Stomach (tissue), 9 donors: ENCODE data around the gene TXLNB. TPM values are rescaled to one million over a fixed set of nuclear protein-coding genes. Genes with fewer than 3 reads are reported as not detected.
A peak's percentile ranks its signal among the peaks of the same experiment; 100 is the strongest.
"Not testable (repeated sequence)": the region's sequence is repeated elsewhere in the genome, so short reads cannot be mapped to it uniquely, and the experiment has no call there.

ENCODE experiments used
- DNase-seq, 2 donors: peaks; one replicate each; pipeline versions ENCODE4 v3.0.0 to v3.0.0-alpha.2; 2013 to 2019
- H3K27ac ChIP-seq, 5 donors: fragments of 200-600 bp in 4 of 5; sonication (generic) in 4 of 5; one replicate each; pipeline ENCODE4 v1.5.1; 2013 to 2019; ENCODE audit warnings: mild to moderate bottlenecking in 1 of 5, moderate library complexity in 1 of 5
- H3K27me3 ChIP-seq, 3 donors: fragments of 200-600 bp; sonication (generic); one replicate each; pipeline ENCODE4 v1.5.1; 2017 to 2019; ENCODE audit warnings: mixed run types in 1 of 3
- H3K36me3 ChIP-seq, 4 donors: fragments of 200-600 bp; sonication (generic); 1 replicate in 3 of 4; 2 replicates in 1 of 4; pipeline ENCODE4 v1.5.1; 2016 to 2019
- H3K4me1 ChIP-seq, 4 donors: fragments of 200-600 bp; sonication (generic); one replicate each; pipeline ENCODE4 v1.5.1; 2016 to 2019
- H3K4me3 ChIP-seq, 4 donors: fragments of 200-600 bp; sonication (generic) in 3 of 4; one replicate each; pipeline ENCODE4 v1.5.1; 2016 to 2019; ENCODE audit warnings: mild to moderate bottlenecking in 1 of 4
- H3K9me3 ChIP-seq, 4 donors: fragments of 200-600 bp; sonication (generic); one replicate each; pipeline ENCODE4 v1.5.1; 2016 to 2019
- CTCF ChIP-seq, 7 experiments: fragments of 450-650 bp in 4 of 7; fragments of 200-600 bp in 3 of 7; sonication (generic) in 3 of 7; IDR thresholded peaks; one replicate each; pipeline ENCODE4 v1.5.1; 2016 to 2019; ENCODE audit warnings: antibody characterized with exemption in 7 of 7, control low read depth in 2 of 7, mild to moderate bottlenecking in 1 of 7
- EP300 ChIP-seq: sonication (generic); formaldehyde crosslinking; IDR thresholded peaks from one replicate; pipeline ENCODE4 v1.6.1; 2017; ENCODE audit warnings: antibody characterized with exemption
- POLR2A ChIP-seq, 4 donors: fragments of 450-650 bp; IDR thresholded peaks; one replicate each; pipeline ENCODE4 v1.6.1; 2016; ENCODE audit warnings: antibody characterized with exemption in 4 of 4, control low read depth in 2 of 4, mild to moderate bottlenecking in 1 of 4, moderate library complexity in 1 of 4
- POLR2AphosphoS5 ChIP-seq, 3 donors: sonication (generic); formaldehyde crosslinking; IDR thresholded peaks; one replicate each; pipeline ENCODE4 v1.6.1; 2016; ENCODE audit warnings: antibody characterized with exemption in 3 of 3
- WGBS, 5 donors: extraction: QIAGEN DNeasy Blood & Tissue Kit in 3 of 5; methylation state at CpG; one replicate each; pipeline versions ENCODE4 v1.1.5 to v1.1.7; 2013 to 2018; 5-methylcytosine and 5-hydroxymethylcytosine counted together
- intact Hi-C: fragments of 100-400 bp; cut with DNase I; formaldehyde crosslinking; loops from one replicate; pipeline ENCODE4 v1.15.1; 2023; ENCODE audit warnings: low total_unique reads
- polyA plus RNA-seq, 3 donors: library from polyadenylated mRNA; stranded (reverse); fragments of 200-250 nt; gene quantifications; one replicate each; pipeline ENCODE4 v1.2.3, GENCODE V29; 2013
- total RNA-seq, 5 donors: library from RNA; depleted of rRNA; stranded (reverse); fragments of >200 nt; gene quantifications; one replicate each; pipeline versions ENCODE4 v1.1.0 to v1.2.3, GENCODE V29; 2014 to 2016
- donor health status: healthy with polysubstance abuse.
- donor health status: Bipolar disorder and iron deficiency.
- donor health status: healthy.

TXLNB gene
- total and polyA plus RNA-seq, 8 donors: 0.15 to 1.5 (median 0.61) TPM; not detected in 3

GRCh38 chr6:139231206-139231605 lies 60.6 kb downstream of the TXLNB start:
- TF ChIP-seq EP300 (no peak), POLR2AphosphoS5 (IDR thresholded peaks at IDR 0.05) (no peak), CTCF (IDR thresholded peaks at IDR 0.05) (no peak), POLR2A (IDR thresholded peaks at IDR 0.05) (no peak)
- 28 to 64% (median 45%) methylated on average over 2 of the region's 2 CpGs for WGBS, 5 donors
- peaks cover 0 to 10% (median 3%) of the 10 kb centered on the region in 4 donors for H3K9me3 ChIP-seq
- H3K36me3 ChIP-seq: no peaks in the 10 kb centered on the region
- intact Hi-C loops: loop anchor here (5.0 kb wide), 1 partner anchor 126 kb away; no protein-coding TSS in a partner anchor
- H3K4me3 ChIP-seq: no peak overlapping the region
- no peak for DNase-seq
- no peak overlapping the region for H3K27ac ChIP-seq
- H3K27me3 ChIP-seq: no peaks in the 10 kb centered on the region
- H3K4me1 ChIP-seq: peaks cover 0 to 13% (median 7%) of the 10 kb centered on the region in 4 donors

- intact Hi-C loops: loop anchor here (5.0 kb wide), 1 partner anchor 127 kb away; no protein-coding TSS in a partner anchor
- Histone ChIP-seq H3K27ac (no peak overlapping the region), H3K4me3 (no peak overlapping the region), H3K27me3 (no peaks in the 10 kb centered on the region), H3K9me3 (peaks cover 0 to 10% (median 3%) of the 10 kb centered on the region in 4 donors), H3K4me1 (peaks cover 0 to 13% (median 7%) of the 10 kb centered on the region in 4 donors), H3K36me3 (no peaks in the 10 kb centered on the region)
- TF ChIP-seq POLR2AphosphoS5 (IDR thresholded peaks at IDR 0.05) (no peak), POLR2A (IDR thresholded peaks at IDR 0.05) (no peak), CTCF (IDR thresholded peaks at IDR 0.05) (no peak), EP300 (no peak)
- WGBS, 5 donors: 44 to 69% (median 55%) methylated on average over 3 of the region's 3 CpGs
- DNase-seq: peak in 1 of 2 donors; percentile 63
These were observed 61.4 kb downstream of the TXLNB start for GRCh38 chr6:139230391-139230840.

DNA sequence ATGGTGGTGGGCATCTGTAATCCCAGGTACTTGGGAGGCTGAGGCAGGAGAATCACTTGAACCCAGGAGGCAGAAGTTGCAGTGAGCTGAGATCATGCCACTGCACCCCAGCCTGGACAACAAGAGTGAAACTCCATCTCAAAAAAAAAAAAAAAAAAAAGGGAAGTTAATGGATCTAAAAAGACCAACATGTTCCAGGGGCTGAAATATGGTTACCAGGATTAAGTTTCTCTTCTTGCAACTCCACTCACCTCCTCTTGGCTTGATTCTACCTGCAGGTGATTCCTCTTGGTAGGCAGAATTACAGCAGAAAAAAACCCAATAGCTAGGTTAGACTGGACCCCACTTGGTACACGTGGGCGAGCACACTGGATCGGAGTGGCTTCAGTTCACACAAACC lies 63.4 kb downstream of the TXLNB start:
- H3K36me3 ChIP-seq, H3K27me3 ChIP-seq, DNase-seq, H3K4me3 ChIP-seq, H3K27ac ChIP-seq, intact Hi-C loops, H3K9me3 ChIP-seq: not testable (repeated sequence)
- WGBS, 5 donors: 95 to 98% (median 97%) methylated on average over 3 of the region's 3 CpGs
- peaks cover 0 to 13% (median 7%) of the 10 kb centered on the region in 4 donors for H3K4me1 ChIP-seq

DNA sequence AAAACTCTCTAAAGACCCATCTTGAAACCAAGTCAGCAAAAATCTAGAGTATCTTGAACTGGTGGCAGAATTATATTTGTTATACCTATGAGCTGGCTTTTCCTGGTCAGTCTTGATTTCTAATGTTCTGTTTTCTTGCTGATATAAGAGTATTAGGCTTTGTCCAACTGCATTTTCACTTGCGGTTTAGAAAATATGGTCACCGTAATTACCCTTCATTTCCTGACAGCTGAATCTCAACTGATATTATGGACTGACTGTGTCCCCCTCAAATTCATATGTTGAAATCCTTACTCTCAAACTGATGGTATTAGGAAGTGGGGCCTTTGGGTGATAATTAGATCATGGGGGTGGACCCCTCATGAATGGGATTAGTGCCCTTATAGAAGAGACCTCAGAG lies 72.1 kb downstream of the TXLNB start:
- intact Hi-C loops: no loop called here
- TF ChIP-seq EP300 (no peak), POLR2A (IDR thresholded peaks at IDR 0.05) (no peak), POLR2AphosphoS5 (IDR thresholded peaks at IDR 0.05) (no peak), CTCF (IDR thresholded peaks at IDR 0.05) (no peak)
- 89 to 95% (median 93%) methylated on average over 2 of the region's 2 CpGs for WGBS, 5 donors

GRCh38 chr6:139219271-139219729 lies 72.5 kb downstream of the TXLNB start:
- peak; percentile 91 to 95 for DNase-seq
- Histone ChIP-seq H3K4me3 (no peak overlapping the region), H3K27ac (peak overlapping the region; percentile 26 to 74 (median 60)), H3K9me3 (no peaks in the 10 kb centered on the region), H3K36me3 (no peaks in the 10 kb centered on the region), H3K4me1 (peaks cover 8 to 11% (median 9%) of the 10 kb centered on the region in 4 donors), H3K27me3 (no peaks in the 10 kb centered on the region)
- TF ChIP-seq POLR2AphosphoS5 (IDR thresholded peaks at IDR 0.05): peak; percentile 35 to 76 (median 58)
- TF ChIP-seq EP300: no peak
- peak in 5 of 7 experiments; percentile 46 to 88 (median 79) for TF ChIP-seq CTCF (IDR thresholded peaks at IDR 0.05)
- TF ChIP-seq POLR2A (IDR thresholded peaks at IDR 0.05): no peak
- 4 to 12% (median 7%) methylated on average over 4 to 7 of the region's 7 CpGs for WGBS, 5 donors
- intact Hi-C loops: no loop called here

More for the DNA sequence above, 72.1 kb downstream of the TXLNB start:
- peak overlapping the region in 4 of 5 donors; percentile 54 to 74 (median 63) for H3K27ac ChIP-seq
- no peaks in the 10 kb centered on the region for H3K9me3 ChIP-seq
- DNase-seq: no peak
- H3K4me3 ChIP-seq: no peak overlapping the region
- H3K4me1 ChIP-seq: peaks cover 8 to 11% (median 9%) of the 10 kb centered on the region in 4 donors
- H3K27me3 ChIP-seq: no peaks in the 10 kb centered on the region
- no peaks in the 10 kb centered on the region for H3K36me3 ChIP-seq

GRCh38 chr6:139212460-139212859 lies 79.3 kb downstream of the TXLNB start:
- DNase-seq, H3K36me3 ChIP-seq, H3K27ac ChIP-seq, intact Hi-C loops, H3K27me3 ChIP-seq, H3K4me1 ChIP-seq, H3K4me3 ChIP-seq: not testable (repeated sequence)
- peaks cover 0 to 16% (median 10%) of the 10 kb centered on the region in 4 donors for H3K9me3 ChIP-seq
- WGBS, 5 donors: 100% methylated on average over 1 to 2 of the region's 2 CpGs; no CpG with 5 or more reads in 3 of the 5 donors

DNA sequence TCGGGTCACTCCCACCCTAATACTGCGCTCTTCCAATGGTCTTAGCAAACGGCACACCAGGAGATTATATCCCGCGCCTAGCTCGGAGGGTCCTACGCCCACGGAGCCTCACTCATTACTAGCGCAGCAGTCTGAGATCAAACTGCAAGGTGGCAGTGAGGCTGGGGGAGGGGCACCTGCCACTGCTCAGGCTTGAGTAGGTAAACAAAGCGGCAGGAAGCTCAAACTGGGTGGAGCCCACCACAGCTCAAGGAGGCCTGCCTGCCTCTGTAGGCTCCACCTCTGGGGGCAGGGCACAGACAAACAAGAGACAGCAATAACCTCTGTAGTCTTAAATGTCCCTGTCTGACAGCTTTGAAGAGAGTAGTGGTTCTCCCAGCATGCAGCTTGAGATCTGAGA lies 81.0 kb downstream of the TXLNB start:
- 76 to 100% (median 95%) methylated on average over 8 to 10 of the region's 10 CpGs for WGBS, 5 donors
- intact Hi-C loops, H3K4me3 ChIP-seq, H3K4me1 ChIP-seq, H3K27ac ChIP-seq, H3K27me3 ChIP-seq, H3K36me3 ChIP-seq, DNase-seq: not testable (repeated sequence)
- H3K9me3 ChIP-seq: peaks cover 7 to 29% (median 22%) of the 10 kb centered on the region in 4 donors
